AG09319 (cell line): Measurements from ENCODE around the gene LIMD2.
"Not testable (repeated sequence)": the region's sequence is repeated elsewhere in the genome, so short reads cannot be mapped to it uniquely, and the experiment has no call there.

Experiments
- DNase-seq: peaks from one replicate; pipeline ENCODE4 v3.0.0-alpha.2; 2010; ENCODE audit warnings: low read depth; ENCODE audit errors: extremely low read depth
- CTCF ChIP-seq: IDR thresholded peaks from 2 replicates; pipeline ENCODE4 v1.5.1; 2011; ENCODE audit warnings: low read depth, mild to moderate bottlenecking, inconsistent platforms, low read length, moderate library complexity

The LIMD2 gene

GRCh38 chr17:63699638-63700527 is at the start of gene LIMD2:
LIMD2 (minus strand) TSS chr17:63700125; CDS start chr17:63699298, 827 bp downstream.
- TF ChIP-seq CTCF: no peak
- DNase-seq: no peak

DNA sequence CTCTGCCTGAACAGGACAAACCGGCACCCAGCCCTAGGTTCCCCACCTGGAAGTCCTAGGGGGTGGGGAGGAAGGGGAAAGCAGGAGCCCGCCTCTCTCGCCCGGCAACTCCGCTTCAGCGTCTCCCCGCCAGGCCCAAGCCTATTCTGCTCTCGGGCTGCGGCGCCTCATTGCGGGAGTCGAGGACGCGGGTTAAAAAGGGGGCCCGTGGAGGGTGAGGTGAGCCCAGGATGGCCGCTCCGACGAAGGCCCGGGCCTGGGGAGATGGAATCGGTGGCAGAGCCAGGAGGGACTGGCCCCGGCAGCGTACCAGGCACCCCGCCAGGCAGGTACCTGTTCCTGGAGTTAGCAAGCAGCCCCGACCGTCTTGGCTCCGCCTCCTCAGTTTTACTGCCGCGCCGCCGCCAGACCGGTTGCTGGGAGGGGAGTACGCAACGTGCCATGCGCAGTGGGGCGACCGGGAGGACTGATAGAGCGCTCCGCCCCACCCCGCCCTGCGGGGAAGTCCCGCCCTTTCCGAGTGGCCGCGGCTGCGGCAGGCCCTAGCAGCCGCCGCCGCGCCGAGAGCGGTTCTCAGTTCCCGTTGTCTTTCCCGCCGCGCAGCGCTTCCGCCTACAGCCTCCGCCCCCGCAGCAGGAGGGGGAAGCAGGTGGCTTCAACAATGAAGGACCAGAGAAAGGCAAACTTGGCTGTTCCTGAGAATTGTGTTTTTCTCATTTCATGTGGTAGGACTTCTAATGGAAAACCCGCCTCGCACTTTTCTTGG is 41.7 kb upstream of the LIMD2 start, which contains the start of gene STRADA:
Gene STRADA (minus strand): TSS at position 392 of the 766 bp plus-strand sequence. CDS start 13,430 bp downstream, outside the sequence.
- TF ChIP-seq CTCF: no peak
- DNase-seq: peak; percentile 83

GRCh38 chr17:63741143-63741407 is 41.1 kb upstream of the LIMD2 start:
- no peak for TF ChIP-seq CTCF
- no peak for DNase-seq

DNA sequence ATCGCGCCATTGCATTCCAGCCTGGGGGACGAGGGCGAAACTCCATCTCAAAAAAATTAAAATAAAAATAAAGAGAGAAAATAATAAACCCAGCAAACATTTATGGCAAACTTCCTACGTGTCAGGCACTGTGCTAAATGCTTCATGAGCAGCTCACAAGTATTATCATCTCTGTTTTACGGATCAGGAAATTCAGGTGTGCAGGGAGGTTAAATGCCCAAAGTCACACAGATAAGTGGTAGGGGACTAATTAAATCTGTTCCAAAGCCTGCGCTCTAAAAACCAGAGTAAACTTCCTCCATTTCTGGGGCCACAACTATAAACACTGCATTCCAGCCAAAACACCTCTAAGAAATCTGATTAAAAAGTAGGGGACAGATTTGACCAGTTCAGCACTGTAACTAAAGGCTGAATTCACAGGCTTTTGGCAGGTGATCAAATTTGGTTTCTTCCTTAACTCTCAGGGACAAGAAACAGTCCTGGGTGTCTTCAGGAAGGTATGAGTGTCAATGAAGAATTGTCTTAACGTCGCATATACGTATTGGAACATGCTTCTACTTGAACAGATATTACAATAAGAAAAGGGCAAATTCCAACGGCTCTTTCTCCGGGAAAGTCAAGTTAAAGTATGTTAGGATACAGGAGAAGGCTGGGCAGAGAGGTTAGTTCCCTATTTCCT is 40.7 kb upstream of the LIMD2 start:
- TF ChIP-seq CTCF: no peak
- no peak for DNase-seq

GRCh38 chr17:63735691-63736090 is 35.8 kb upstream of the LIMD2 start:
- no peak for TF ChIP-seq CTCF
- DNase-seq: no peak

DNA sequence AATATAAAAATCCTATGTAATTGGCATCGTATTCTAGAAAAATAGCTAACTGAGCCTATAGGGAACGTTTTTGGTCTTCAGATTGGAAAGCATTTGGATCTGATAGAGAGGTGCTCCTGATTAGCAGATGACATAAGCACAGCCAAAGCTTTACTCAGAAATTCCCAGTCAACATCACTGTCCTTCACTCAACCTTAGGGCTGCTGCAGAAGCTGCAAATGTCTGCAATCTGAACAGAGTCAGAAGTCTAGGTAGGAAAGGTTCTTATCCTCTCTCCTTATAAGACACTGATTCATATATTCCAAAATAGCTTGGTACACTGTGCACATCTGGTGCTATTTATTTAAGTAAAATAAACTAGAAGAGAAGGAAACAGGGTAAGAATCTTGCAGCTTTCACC is 22.5 kb upstream of the LIMD2 start:
- no peak for DNase-seq
- no peak for TF ChIP-seq CTCF

DNA sequence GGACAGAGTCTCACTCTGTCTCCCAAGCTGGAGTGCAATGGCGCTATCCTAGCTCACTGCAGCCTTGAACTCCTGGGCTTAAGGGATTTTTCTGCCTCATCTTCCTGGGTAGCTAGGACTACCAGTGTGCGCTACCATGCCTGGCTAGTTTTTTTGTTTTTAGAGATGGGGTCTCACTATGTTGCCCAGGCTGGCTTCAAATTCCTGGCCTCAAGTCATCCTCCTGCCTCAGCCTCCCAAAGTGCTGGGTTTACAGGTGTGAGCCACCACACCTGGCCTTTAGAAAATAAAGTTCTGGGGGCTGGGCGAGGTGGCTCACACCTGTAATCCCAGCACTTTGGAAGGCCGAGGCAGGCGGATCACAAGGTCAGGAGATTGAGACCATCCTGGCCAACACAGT is 20.3 kb upstream of the LIMD2 start:
- not testable (repeated sequence) for DNase-seq
